Gastroesophageal sphincter (tissue), 4 donors: ENCODE data around the gene ZNF860. TPM values are rescaled to one million over a fixed set of nuclear protein-coding genes. Genes with fewer than 3 reads are reported as not detected.
"Not testable (repeated sequence)": the region's sequence is repeated elsewhere in the genome, so short reads cannot be mapped to it uniquely, and the experiment has no call there.

Experiments used
- ATAC-seq: fragments of 150-250 bp; one replicate; pipeline ENCODE4 v1.9.1; 2016; ENCODE audit warnings: mild to moderate bottlenecking, moderate library complexity
- H3K27ac ChIP-seq, 4 donors: fragments of 200-600 bp; sonication (generic) in 3 of 4; 1 replicate in 3 of 4; 2 replicates in 1 of 4; pipeline ENCODE4 v1.5.1; 2016 to 2019
- H3K27me3 ChIP-seq: fragments of 200-600 bp; sonication (generic); one replicate; pipeline ENCODE4 v1.5.1; 2019
- H3K36me3 ChIP-seq, 2 donors: fragments of 200-600 bp; sonication (generic); one replicate each; pipeline ENCODE4 v1.5.1; 2019; ENCODE audit warnings: control low read depth in 1 of 2
- H3K4me1 ChIP-seq, 3 donors: fragments of 200-600 bp; sonication (generic); 1 replicate in 2 of 3; 2 replicates in 1 of 3; pipeline ENCODE4 v1.5.1; 2016 to 2019; ENCODE audit warnings: control low read depth in 2 of 3
- H3K4me3 ChIP-seq, 2 donors: fragments of 200-600 bp; sonication (generic); one replicate each; pipeline ENCODE4 v1.5.1; 2019; ENCODE audit warnings: mild to moderate bottlenecking in 1 of 2, moderate library complexity in 1 of 2
- H3K9me3 ChIP-seq, 3 donors: fragments of 200-600 bp; sonication (generic); one replicate each; pipeline ENCODE4 v1.5.1; 2017 to 2019; ENCODE audit warnings: control low read depth in 2 of 3
- CTCF ChIP-seq, 4 experiments: fragments of 200-600 bp in 2 of 4; fragments of 450-650 bp in 2 of 4; sonication (generic) in 1 of 4; IDR thresholded peaks; one replicate each; pipeline ENCODE4 v1.5.1; 2017 to 2019; ENCODE audit warnings: antibody characterized with exemption in 4 of 4, mild to moderate bottlenecking in 2 of 4, moderate library complexity in 2 of 4
- EP300 ChIP-seq: sonication (generic); formaldehyde crosslinking; IDR thresholded peaks from one replicate; pipeline ENCODE4 v1.6.1; 2017; ENCODE audit warnings: antibody characterized with exemption, mild to moderate bottlenecking
- POLR2A ChIP-seq, 2 donors: fragments of 450-650 bp; IDR thresholded peaks; one replicate each; pipeline ENCODE4 v1.6.1; 2017; ENCODE audit warnings: antibody characterized with exemption in 2 of 2, mild to moderate bottlenecking in 2 of 2, moderate library complexity in 1 of 2
- POLR2AphosphoS5 ChIP-seq: sonication (generic); formaldehyde crosslinking; IDR thresholded peaks from one replicate; pipeline ENCODE4 v1.6.1; 2017; ENCODE audit warnings: antibody characterized with exemption
- WGBS, 2 donors: methylation state at CpG; one replicate each; pipeline ENCODE4 v1.1.5; 2018; ENCODE audit warnings: low coverage in 1 of 2; 5-methylcytosine and 5-hydroxymethylcytosine counted together
- total RNA-seq, 4 donors: library from RNA; depleted of rRNA; stranded (reverse); fragments of >200 nt; gene quantifications; one replicate each; pipeline ENCODE4 v1.1.0, GENCODE V29; 2016

The ZNF860 gene
- total RNA-seq, 4 donors from 2014 or later: 0.08 to 0.96 (median 0.36) TPM

DNA sequence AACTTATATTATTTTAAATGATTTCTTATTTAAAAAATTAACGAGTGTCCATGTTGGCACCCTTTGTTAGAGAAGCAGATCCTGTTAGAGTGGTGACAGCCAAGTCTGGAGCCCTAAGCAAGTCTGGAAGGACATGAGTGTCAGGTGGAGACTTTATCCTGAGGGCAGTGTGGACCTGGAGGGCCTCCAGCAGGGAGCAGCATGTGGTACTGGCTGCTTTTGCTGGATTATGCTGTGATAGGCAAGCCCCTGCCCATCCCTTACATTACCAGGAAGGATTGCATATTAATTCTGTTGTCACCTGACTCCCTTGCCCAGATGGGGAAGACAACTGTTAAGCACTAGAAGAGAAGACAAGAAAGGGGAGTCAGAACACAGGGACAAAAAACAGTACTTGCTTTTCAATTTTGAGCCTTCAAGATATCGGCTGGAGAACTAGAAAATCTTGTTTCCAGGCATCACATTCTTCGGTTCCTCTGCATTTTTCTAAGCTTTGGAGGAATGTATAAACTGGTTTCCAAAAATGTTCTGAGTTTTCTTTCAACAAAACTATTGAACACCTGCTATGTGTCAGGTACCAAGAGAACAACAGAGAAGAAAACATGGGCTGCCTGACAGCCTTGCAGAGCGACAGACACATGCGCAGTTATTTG lies 22.7 kb downstream of the ZNF860 start:
- no peak overlapping the region for H3K27ac ChIP-seq
- WGBS, 2 donors: 79 to 86% methylated on average over 5 of the region's 5 CpGs
- no peak for ATAC-seq
- no peaks in the 10 kb centered on the region for H3K9me3 ChIP-seq
- no peaks in the 10 kb centered on the region for H3K27me3 ChIP-seq
- H3K4me1 ChIP-seq: no peaks in the 10 kb centered on the region
- no peak overlapping the region for H3K4me3 ChIP-seq
- no peaks in the 10 kb centered on the region for H3K36me3 ChIP-seq
- no peak for TF ChIP-seq POLR2A (IDR thresholded peaks at IDR 0.05)
- TF ChIP-seq CTCF (IDR thresholded peaks at IDR 0.05): no peak

DNA sequence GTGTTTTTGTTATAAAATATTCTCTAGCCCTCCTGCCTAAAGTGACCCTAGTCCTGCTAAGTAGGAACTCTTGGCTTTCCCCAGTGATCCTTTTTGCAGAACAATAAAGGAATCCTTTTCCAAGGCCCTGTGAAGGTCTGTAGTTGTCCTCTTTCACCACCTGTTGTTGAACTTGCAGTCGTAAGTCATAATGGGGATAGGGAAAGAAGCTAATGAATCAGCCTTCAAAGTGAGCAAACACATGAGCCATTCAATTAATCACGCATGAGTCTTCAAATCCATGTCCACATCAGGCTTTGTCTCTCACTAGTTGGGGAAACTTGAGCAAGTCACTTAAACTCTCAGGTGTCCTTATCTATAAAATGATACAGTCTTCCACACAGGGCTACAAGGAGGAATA lies 27.6 kb downstream of the ZNF860 start:
- H3K4me1 ChIP-seq: no peaks in the 10 kb centered on the region
- no peak for ATAC-seq
- no peaks in the 10 kb centered on the region for H3K9me3 ChIP-seq
- no peak overlapping the region for H3K27ac ChIP-seq
- no peaks in the 10 kb centered on the region for H3K27me3 ChIP-seq
- H3K36me3 ChIP-seq: no peaks in the 10 kb centered on the region
- no peak for TF ChIP-seq POLR2A (IDR thresholded peaks at IDR 0.05)
- no peak for TF ChIP-seq EP300
- TF ChIP-seq CTCF (IDR thresholded peaks at IDR 0.05): no peak
- H3K4me3 ChIP-seq: no peak overlapping the region
- WGBS, 2 donors: 80 to 100% methylated on average over 2 of the region's 2 CpGs

GRCh38 chr3:32009957-32010356 lies 28.4 kb downstream of the ZNF860 start:
- no peak for ATAC-seq
- no peak for TF ChIP-seq CTCF (IDR thresholded peaks at IDR 0.05)
- no peak for TF ChIP-seq POLR2A (IDR thresholded peaks at IDR 0.05)
- TF ChIP-seq EP300: no peak
- TF ChIP-seq POLR2AphosphoS5: no peak
- Histone ChIP-seq H3K9me3 (no peaks in the 10 kb centered on the region), H3K4me3 (no peak overlapping the region), H3K4me1 (no peaks in the 10 kb centered on the region), H3K27me3 (no peaks in the 10 kb centered on the region), H3K36me3 (no peaks in the 10 kb centered on the region), H3K27ac (no peak overlapping the region)
- 95% methylated on average over 2 of the region's 2 CpGs; no CpG with 5 or more reads in 1 of the 2 donors for WGBS, 2 donors

DNA sequence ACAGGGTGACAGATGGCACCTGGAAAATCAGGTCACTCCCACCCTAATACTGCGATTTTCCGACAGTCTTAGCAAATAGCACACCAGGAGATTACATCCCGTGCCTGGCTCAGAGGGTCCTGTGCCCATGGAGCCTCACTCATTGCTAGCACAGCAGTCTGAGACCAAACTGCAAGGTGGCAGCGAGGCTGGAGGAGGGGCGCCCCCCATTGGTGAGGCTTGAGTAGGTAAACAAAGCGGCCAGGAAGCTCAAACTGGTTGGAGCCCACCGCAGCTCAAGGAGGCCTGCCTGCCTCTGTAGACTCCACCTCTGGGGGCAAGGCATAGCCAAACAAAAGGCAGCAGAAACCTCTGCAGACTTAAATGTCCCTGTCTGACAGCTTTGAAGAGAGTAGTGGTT lies 29.1 kb downstream of the ZNF860 start:
- not testable (repeated sequence) for ATAC-seq, H3K4me1 ChIP-seq, H3K27ac ChIP-seq, H3K9me3 ChIP-seq, H3K36me3 ChIP-seq, H3K4me3 ChIP-seq, H3K27me3 ChIP-seq
- no CpG with 5 or more reads among the region's 7 CpGs for WGBS, 2 donors

- not testable (repeated sequence) for ATAC-seq, H3K4me3 ChIP-seq, H3K36me3 ChIP-seq, H3K27ac ChIP-seq, H3K9me3 ChIP-seq, H3K27me3 ChIP-seq
- H3K4me1 ChIP-seq: peaks cover 0 to 25% (median 5%) of the 10 kb centered on the region in 3 donors
- WGBS, 2 donors: 97 to 100% methylated on average over 1 to 3 of the region's 3 CpGs
These were observed 34.1 kb downstream of the ZNF860 start for GRCh38 chr3:32015638-32016037.

DNA sequence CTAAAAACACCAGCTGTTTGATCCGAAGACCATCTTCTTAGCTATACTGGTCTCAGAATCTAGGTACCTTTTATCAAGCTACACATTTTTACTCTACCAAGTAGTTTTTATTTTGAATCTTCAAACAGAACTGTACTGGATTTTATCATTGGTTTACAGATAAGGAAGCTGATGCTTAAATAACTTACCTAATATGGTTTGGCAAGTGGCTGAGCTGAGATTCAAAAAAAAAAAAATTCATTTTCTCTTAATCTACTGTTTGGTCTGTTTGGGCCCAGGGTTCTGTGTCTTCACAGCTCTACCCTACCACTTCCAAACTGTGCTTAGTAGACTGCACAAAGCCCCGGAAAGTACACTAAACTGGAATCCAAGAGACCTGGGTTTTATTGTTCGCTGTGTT lies 35.7 kb downstream of the ZNF860 start:
- 58 to 85% methylated on average over 2 to 3 of the region's 3 CpGs for WGBS, 2 donors
- no peak for ATAC-seq
- no peaks in the 10 kb centered on the region for H3K36me3 ChIP-seq
- TF ChIP-seq POLR2AphosphoS5 (no peak), EP300 (no peak), POLR2A (IDR thresholded peaks at IDR 0.05) (no peak), CTCF (IDR thresholded peaks at IDR 0.05) (no peak)
- H3K9me3 ChIP-seq: no peaks in the 10 kb centered on the region
- H3K4me1 ChIP-seq: peaks cover 0 to 25% (median 5%) of the 10 kb centered on the region in 3 donors
- H3K27me3 ChIP-seq: no peaks in the 10 kb centered on the region
- no peak overlapping the region for H3K27ac ChIP-seq
- H3K4me3 ChIP-seq: no peak overlapping the region
